Cardiac septum (tissue), 1 donor: Measurements from ENCODE around the gene RUNX1. TPM values are rescaled to one million over a fixed set of nuclear protein-coding genes. Genes with fewer than 3 reads are reported as not detected.

ENCODE experiments used
- DNase-seq: peaks from one replicate; pipeline ENCODE4 v3.0.0-alpha.2; 2020; ENCODE audit warnings: low spot score
- intact Hi-C: fragments of 100-400 bp; cut with DNase I; formaldehyde crosslinking; loops from one replicate; pipeline ENCODE4 v1.14.0; 2022
- total RNA-seq: library from RNA; stranded (reverse); fragmentation: NEBNext Ultra II Directional; extraction: Animal tissue kit (Norgen Biotek cat#: 25700); gene quantifications from one replicate; pipeline ENCODE4 v1.2.1, GENCODE V29; 2021
- donor health status: DM: no; HTN: no; CAD: no.

Gene RUNX1
- total RNA-seq, 1 donor from 2014 or later = 21.6 TPM

GRCh38 chr21:34795548-34796180 is 253.4 kb downstream of the RUNX1 start:
- intact Hi-C loops = no loop called here
- no peak for DNase-seq

- intact Hi-C loops = no loop called here
- DNase-seq = no peak
These were observed 253.9 kb downstream of the RUNX1 start for GRCh38 chr21:34795175-34795547.

GRCh38 chr21:34794686-34795085 is 254.4 kb downstream of the RUNX1 start:
- intact Hi-C loops = no loop called here
- no peak for DNase-seq

GRCh38 chr21:34793471-34793870 is 255.6 kb downstream of the RUNX1 start:
- intact Hi-C loops = no loop called here
- no peak for DNase-seq

DNA sequence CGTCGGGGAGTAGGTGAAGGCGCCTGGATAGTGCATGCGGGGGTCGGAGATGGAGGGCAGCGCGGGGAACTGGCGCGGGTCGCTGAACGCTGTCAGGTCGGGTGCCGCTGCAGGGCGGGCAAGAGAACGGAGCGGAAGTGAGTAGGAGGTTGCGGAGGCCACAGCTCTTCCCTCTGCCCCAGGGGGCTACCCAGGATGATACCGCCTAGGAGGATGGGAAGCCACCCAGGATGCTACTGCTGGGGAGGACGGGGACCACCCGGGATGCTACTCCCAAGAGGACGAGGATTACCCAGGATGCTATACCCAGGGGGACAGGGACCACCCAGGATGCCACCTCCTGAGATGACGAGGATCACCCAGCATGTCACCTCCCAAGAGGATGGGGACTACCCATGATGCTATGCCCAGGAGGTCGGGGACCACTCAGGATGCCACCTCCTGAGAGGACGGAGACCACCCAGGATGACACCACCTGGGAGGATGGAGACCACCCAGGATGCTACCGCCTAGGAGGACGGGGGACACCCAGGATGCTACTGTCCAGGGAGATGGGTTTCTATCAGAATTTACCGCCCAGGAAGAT is 256.5 kb downstream of the RUNX1 start:
- intact Hi-C loops = no loop called here
- no peak for DNase-seq

DNA sequence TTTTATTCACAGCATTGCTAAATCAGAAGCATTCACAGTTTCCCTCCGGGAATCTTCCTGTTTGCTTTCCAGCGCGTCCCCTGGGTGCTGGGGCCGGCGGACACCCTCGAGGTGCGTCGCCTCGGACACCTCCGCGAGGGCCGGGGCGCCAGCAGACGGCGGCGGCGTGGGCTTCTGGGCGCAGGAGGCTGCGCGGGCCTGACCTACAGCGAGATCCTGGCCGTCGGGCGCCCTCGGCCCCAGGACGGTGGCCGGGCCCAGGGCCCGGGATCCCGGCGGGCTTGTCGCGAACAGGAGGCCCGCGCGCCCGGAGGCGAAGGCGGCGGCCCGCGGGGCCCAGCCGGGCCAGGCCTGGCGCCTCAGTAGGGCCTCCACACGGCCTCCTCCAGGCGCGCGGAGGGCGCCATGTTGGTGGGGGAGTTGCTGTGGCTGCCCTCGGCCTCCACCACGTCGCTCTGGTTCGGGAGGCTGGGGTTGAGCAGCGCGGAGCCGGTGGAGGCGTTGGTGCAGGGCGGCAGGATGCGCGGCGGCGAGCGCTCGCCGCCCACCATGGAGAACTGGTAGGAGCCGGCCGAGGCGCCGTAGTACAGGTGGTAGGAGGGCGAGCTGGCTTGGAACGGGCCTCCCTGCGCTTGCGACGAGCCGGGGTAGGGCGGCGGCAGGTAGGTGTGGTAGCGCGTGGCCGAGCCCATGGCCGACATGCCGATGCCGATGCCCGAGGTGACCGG is 257.2 kb downstream of the RUNX1 start:
- DNase-seq = no peak
- intact Hi-C loops = no loop called here

DNA sequence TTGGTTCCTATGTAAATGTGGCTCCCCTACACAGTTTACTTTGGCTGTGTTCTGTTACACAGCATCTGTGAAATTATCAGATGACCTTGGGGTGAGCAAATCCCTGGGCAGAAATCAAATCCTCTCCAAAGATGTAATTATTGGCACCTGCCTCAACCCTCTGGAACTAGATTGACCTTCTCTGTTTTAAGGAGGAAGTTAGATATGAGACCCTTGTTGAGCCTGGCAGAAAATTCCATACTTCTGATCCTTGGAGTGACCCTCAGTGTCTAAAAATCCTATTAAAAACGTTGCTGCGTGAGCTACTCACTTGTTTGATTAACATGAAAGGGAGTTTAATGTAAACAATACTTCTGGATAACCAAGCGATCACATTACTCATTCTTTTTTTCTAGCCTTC is 258.3 kb downstream of the RUNX1 start:
- intact Hi-C loops = no loop called here
- DNase-seq = no peak

- intact Hi-C loops = no loop called here
- no peak for DNase-seq
These were observed 258.8 kb downstream of the RUNX1 start for GRCh38 chr21:34790341-34790740.

DNA sequence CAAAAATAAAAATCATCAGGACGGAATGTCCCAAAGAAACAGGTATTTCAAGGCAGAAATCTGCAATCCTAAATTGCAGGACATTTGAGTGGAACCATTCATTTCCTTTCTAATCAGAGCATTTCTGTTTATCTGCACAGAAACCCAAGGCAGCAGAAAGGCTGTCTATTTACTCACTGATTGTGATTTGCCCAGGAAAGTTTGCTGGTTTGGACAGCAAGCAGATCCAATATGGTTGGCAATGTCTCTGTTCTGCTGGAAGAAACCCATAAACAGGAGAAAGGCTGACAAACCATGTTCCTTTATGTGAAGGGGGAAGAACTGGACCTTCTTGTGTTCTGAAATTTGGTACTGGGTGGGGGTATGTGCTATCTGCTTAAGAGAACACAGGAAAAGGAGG is 260.2 kb downstream of the RUNX1 start:
- intact Hi-C loops = no loop called here
- DNase-seq = no peak

DNA sequence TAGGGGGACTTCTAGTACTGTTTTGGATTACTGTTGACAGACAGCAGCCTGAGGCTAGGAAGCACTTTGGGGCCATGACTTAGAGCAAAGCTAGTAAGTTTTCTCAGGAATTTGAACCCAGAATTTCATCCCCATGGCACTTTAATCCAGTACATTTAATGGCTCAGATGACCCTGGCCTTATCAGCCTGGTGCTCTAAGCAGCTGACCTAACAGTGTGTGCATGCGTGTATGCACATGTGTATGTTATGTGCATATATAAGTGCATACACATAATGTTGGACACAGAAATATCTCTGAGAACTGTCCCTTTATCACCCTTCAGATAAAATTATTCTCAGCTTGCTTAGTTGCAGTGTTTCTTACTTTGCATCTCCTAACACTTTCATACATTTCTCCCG is 265.3 kb downstream of the RUNX1 start:
- intact Hi-C loops = no loop called here
- DNase-seq = no peak

- intact Hi-C loops = no loop called here
- DNase-seq = no peak
These were observed 266.4 kb downstream of the RUNX1 start for GRCh38 chr21:34782506-34783360.

GRCh38 chr21:34781526-34781925 is 267.6 kb downstream of the RUNX1 start:
- intact Hi-C loops = no loop called here
- DNase-seq = no peak

DNA sequence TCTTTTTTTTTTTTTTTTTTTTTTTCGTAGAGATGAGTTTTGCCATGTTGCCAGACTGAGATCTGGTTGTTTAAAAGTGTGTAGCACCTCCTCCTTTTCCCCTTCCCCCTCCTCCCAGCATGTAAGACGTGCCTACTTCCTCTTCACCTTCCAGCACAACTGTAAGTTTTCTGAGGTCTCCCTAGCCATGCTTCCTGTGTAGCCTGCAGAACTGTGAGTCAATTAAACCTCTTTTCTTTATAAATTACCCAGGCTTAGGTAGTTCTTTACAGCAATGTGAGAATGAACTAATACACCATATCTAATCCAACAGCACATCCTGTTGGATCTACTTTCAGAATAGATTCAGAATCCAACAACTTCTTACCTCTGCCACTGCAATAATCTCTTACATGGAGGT is 269.2 kb downstream of the RUNX1 start:
- DNase-seq = no peak
- intact Hi-C loops = no loop called here

- intact Hi-C loops = no loop called here
- DNase-seq = no peak
These were observed 273.3 kb downstream of the RUNX1 start for GRCh38 chr21:34775793-34776192.

DNA sequence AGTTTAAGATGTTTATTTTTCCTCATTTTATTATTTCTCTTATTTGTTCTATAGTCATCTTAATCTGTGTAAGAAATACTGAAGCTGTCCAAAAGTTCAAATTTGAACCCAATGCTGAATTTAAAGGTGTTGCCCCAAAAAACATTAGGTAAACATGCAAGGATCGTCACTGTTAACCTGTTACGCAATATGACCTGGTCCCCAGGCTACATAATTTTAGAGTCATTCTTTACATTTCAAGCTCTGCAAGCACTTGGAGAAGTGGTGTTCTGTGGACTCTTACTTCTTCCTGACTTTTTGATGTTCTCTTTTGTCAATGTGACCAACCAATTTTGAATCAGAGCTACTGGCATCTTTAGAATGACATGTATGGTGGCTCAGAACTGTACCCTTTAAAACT is 274.4 kb downstream of the RUNX1 start:
- DNase-seq = no peak
- intact Hi-C loops = no loop called here

DNA sequence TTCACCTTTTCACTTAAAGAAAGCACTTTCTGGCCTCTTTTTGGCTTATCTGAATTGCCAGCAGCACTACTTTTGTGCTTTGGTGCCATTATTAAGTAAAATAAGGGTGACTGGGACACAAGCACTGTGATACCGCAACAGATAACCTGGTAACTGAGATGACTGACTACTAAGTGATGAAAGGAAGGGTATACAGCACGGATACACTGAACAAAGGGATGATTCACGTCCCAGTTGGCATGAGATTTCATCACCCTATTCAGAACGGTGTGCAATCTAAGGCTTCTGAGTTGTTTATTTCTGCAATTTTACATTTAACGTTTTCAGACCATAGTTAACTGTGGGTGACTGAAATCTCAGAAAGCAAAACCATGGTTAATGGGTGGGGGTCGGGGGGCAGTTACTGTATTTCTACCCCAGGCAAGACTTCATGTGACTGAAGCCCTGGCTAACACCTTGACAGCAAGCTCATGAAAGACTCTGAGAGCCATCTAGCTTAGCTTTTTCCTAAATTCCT is 277.5 kb downstream of the RUNX1 start:
- DNase-seq = no peak
- intact Hi-C loops = no loop called here

DNA sequence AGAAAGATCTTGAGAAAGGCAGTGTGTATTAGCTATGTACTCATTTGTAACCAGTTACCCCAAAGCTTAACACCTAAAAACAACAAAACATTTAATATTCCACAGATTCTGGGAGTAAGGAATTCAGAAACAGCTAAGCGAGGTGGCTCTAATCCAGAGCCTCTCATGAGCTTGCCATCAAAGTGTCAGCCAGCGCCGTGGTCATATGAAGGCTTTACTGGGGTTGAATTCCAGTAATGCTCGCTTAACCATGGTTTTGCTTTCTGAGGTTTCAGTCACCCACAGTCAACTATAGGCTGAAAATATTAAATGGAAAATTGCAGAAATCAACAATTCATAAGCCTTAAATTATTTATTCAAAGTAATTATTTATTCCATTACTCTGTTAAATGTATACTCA is 278.5 kb downstream of the RUNX1 start:
- intact Hi-C loops = no loop called here

GRCh38 chr21:34768326-34768725 is 280.8 kb downstream of the RUNX1 start:
- intact Hi-C loops = no loop called here
- no peak for DNase-seq

More for the DNA sequence above, 278.5 kb downstream of the RUNX1 start:
- DNase-seq = no peak

DNA sequence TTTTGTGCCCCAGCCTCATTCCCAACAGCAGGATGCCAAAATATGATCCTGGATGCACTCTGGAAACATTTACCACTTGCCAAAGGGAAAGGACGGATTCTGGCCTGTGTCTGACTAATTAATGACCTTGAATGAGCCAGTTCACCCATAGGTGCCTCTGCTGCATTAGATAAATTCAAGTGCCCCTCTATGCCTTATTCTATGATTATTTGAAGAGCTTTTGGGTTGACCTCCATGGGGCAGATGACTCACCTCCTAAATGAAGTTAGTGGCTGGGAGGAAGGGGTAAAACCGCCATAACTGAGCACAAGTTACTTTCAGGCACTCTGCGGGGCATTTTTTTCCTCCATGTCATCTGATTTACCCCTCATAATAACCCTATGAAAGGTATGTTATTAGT is 282.2 kb downstream of the RUNX1 start:
- intact Hi-C loops = no loop called here
- no peak for DNase-seq

DNA sequence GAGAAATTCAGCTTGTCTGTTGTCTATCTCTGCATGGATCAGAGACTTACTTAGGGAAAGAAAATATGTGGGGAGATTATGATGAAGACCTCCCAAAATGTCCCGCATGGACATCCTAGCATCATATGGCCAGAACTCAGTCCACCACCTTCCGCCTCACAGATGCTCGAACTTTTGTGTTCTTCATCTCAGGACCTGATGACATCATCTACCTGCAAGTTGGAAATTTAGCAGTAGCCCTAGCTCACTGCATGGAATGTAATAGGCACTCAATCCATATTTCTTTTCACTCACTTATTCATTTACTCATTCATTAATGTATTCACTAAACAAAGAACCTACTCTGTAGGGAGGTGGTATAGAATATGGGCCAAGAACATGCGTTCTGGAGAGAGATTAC is 283.5 kb downstream of the RUNX1 start:
- no peak for DNase-seq
- intact Hi-C loops = no loop called here
